H9 (cell line): Measurements from ENCODE around the gene IFFO2. TPM values are rescaled to one million over a fixed set of nuclear protein-coding genes. Genes with fewer than 3 reads are reported as not detected.

Source experiments
- DNase-seq: peaks from one replicate; pipeline ENCODE4 v3.0.0-alpha.2; 2017
- H2AFZ ChIP-seq: one replicate; pipeline ENCODE4 v1.6.1; 2013; ENCODE audit warnings: mild to moderate bottlenecking, low read length, control low read depth, moderate library complexity
- H2AK5ac ChIP-seq: 2 replicates; pipeline ENCODE4 v1.6.1; 2013; ENCODE audit warnings: low read length, control low read depth, mixed read lengths; ENCODE audit not compliant: insufficient read length
- H2BK120ac ChIP-seq: one replicate; pipeline ENCODE4 v1.6.1; 2013; ENCODE audit warnings: low read depth, mild to moderate bottlenecking, low read length, control low read depth, inconsistent platforms; ENCODE audit not compliant: poor library complexity, severe bottlenecking
- H2BK12ac ChIP-seq: 2 replicates; pipeline ENCODE4 v1.6.1; 2013; ENCODE audit warnings: low read length, control low read depth, mixed read lengths, low read depth; ENCODE audit not compliant: insufficient read length
- H2BK15ac ChIP-seq: 2 replicates; pipeline ENCODE4 v1.6.1; 2013; ENCODE audit warnings: low read depth, low read length, control low read depth
- H2BK20ac ChIP-seq: one replicate; pipeline ENCODE4 v1.6.1; 2013; ENCODE audit warnings: low read depth, mild to moderate bottlenecking, low read length, control low read depth, inconsistent platforms; ENCODE audit not compliant: poor library complexity, severe bottlenecking
- H2BK5ac ChIP-seq: 2 replicates; pipeline ENCODE4 v1.6.1; 2013; ENCODE audit warnings: low read length, control low read depth, mixed read lengths; ENCODE audit not compliant: insufficient read length
- H3K14ac ChIP-seq: 2 replicates; pipeline ENCODE4 v1.6.1; 2013; ENCODE audit warnings: low read length, control low read depth; ENCODE audit not compliant: insufficient read depth
- H3K18ac ChIP-seq: 2 replicates; pipeline ENCODE4 v1.6.1; 2013; ENCODE audit warnings: low read depth, mild to moderate bottlenecking, mixed read lengths, low read length, control low read depth; ENCODE audit not compliant: insufficient read length
- H3K23ac ChIP-seq: 2 replicates; pipeline ENCODE4 v1.6.1; 2013; ENCODE audit warnings: low read length, control low read depth, mixed read lengths, low read depth; ENCODE audit not compliant: insufficient read length
- H3K23me2 ChIP-seq: 2 replicates; pipeline ENCODE4 v1.6.1; 2013; ENCODE audit warnings: low read depth, mild to moderate bottlenecking, mixed read lengths, low read length, control low read depth; ENCODE audit not compliant: insufficient read length, poor library complexity, severe bottlenecking
- H3K27ac ChIP-seq: 2 replicates; pipeline ENCODE4 v1.5.1; 2013; ENCODE audit warnings: low read length, control low read depth, mixed read lengths, low read depth; ENCODE audit not compliant: insufficient read length
- H3K27me3 ChIP-seq: 2 replicates; pipeline ENCODE4 v1.6.1; 2013; ENCODE audit warnings: low read length, control low read depth, inconsistent platforms; ENCODE audit not compliant: insufficient read depth
- H3K4ac ChIP-seq: 2 replicates; pipeline ENCODE4 v1.6.1; 2013; ENCODE audit warnings: low read depth, mild to moderate bottlenecking, control low read depth, inconsistent platforms, low read length, moderate library complexity
- H3K4me1 ChIP-seq: 2 replicates; pipeline ENCODE4 v1.6.1; 2013; ENCODE audit warnings: low read length, control low read depth, inconsistent platforms; ENCODE audit not compliant: insufficient read depth
- H3K4me2 ChIP-seq: 2 replicates; pipeline ENCODE4 v1.6.1; 2013; ENCODE audit warnings: low read length, control low read depth, mixed read lengths; ENCODE audit not compliant: insufficient read length, insufficient read depth
- H3K56ac ChIP-seq: 2 replicates; pipeline ENCODE4 v1.6.1; 2013; ENCODE audit warnings: low read depth, mild to moderate bottlenecking, mixed read lengths, low read length, control low read depth; ENCODE audit not compliant: insufficient read length
- H3K79me1 ChIP-seq: 2 replicates; pipeline ENCODE4 v1.6.1; 2013; ENCODE audit warnings: low read depth, mild to moderate bottlenecking, moderate library complexity, low read length, control low read depth, inconsistent platforms; ENCODE audit not compliant: insufficient read depth, poor library complexity, severe bottlenecking
- H3K79me2 ChIP-seq: 2 replicates; pipeline ENCODE4 v1.6.1; 2013; ENCODE audit warnings: low read length, control low read depth, inconsistent platforms; ENCODE audit not compliant: insufficient read depth
- H3K9ac ChIP-seq: 2 replicates; pipeline ENCODE4 v1.6.1; 2013; ENCODE audit warnings: low read length, control low read depth, mixed read lengths; ENCODE audit not compliant: insufficient read length; ENCODE audit errors: extremely low read depth
- H3K9me3 ChIP-seq: one replicate; pipeline ENCODE4 v1.6.1; 2013; ENCODE audit warnings: low read depth, low read length, inconsistent platforms; ENCODE audit not compliant: control insufficient read depth
- H3T11ph ChIP-seq: one replicate; pipeline ENCODE4 v1.6.1; 2013; ENCODE audit warnings: mild to moderate bottlenecking, low read length, control low read depth, inconsistent platforms
- H4K20me1 ChIP-seq: one replicate; pipeline ENCODE4 v1.6.1; 2013; ENCODE audit not compliant: control insufficient read depth, insufficient read length, insufficient read depth
- H4K5ac ChIP-seq: 2 replicates; pipeline ENCODE4 v1.6.1; 2013; ENCODE audit warnings: low read depth, mild to moderate bottlenecking, mixed read lengths, low read length, control low read depth; ENCODE audit not compliant: insufficient read length
- H4K8ac ChIP-seq: replicated peaks from 2 replicates; pipeline ENCODE4 v1.6.1; 2013; ENCODE audit warnings: low read length, control low read depth, mixed read lengths, low read depth; ENCODE audit not compliant: insufficient read length
- H4K91ac ChIP-seq: 2 replicates; pipeline ENCODE4 v1.6.1; 2013; ENCODE audit warnings: low read depth, mild to moderate bottlenecking, moderate library complexity, mixed read lengths, low read length, control low read depth; ENCODE audit not compliant: insufficient read length
- H3K27ac Mint-ChIP-seq, 3 experiments: 2 replicates in 2 of 3; 3 replicates in 1 of 3; pipeline ENCODE4 v1.8.0; 2020 to 2021; ENCODE audit warnings: mixed read lengths in 3 of 3, mild to moderate bottlenecking in 1 of 3, moderate library complexity in 1 of 3
- H3K27me3 Mint-ChIP-seq: 2 replicates; pipeline ENCODE4 v1.8.0; 2021; ENCODE audit warnings: low read depth, mild to moderate bottlenecking, moderate library complexity, mixed read lengths
- H3K36me3 Mint-ChIP-seq, 3 experiments: 2 replicates in 2 of 3; 3 replicates in 1 of 3; pipeline ENCODE4 v1.8.0; 2020 to 2021; ENCODE audit warnings: low read depth in 3 of 3, mixed read lengths in 3 of 3; ENCODE audit not compliant: insufficient read depth in 1 of 3
- H3K4me1 Mint-ChIP-seq, 2 experiments: 2 replicates each; pipeline ENCODE4 v1.8.0; 2020; ENCODE audit warnings: mixed read lengths in 2 of 2
- H3K4me3 Mint-ChIP-seq, 2 experiments: 2 replicates in 1 of 2; 3 replicates in 1 of 2; pipeline ENCODE4 v1.8.0; 2020 to 2021; ENCODE audit warnings: mild to moderate bottlenecking in 2 of 2, mixed read lengths in 2 of 2, moderate library complexity in 1 of 2
- H3K9me3 Mint-ChIP-seq, 2 experiments: 2 replicates in 1 of 2; 3 replicates in 1 of 2; pipeline ENCODE4 v1.8.0; 2020; ENCODE audit warnings: mild to moderate bottlenecking in 2 of 2, mixed read lengths in 2 of 2, moderate library complexity in 1 of 2
- CTCF ChIP-seq: fragments of 200-600 bp; sonication (generic); conservative IDR thresholded peaks from 3 replicates; pipeline ENCODE4 v1.8.0; 2021; ENCODE audit warnings: antibody characterized with exemption, mild to moderate bottlenecking
- WGBS: extraction: QIAGEN DNeasy Blood & Tissue Kit; methylation state at CpG from one replicate; pipeline ENCODE4 v1.1.7; 2013; ENCODE audit warnings: missing lambda C conversion rate, low lambda C conversion rate, mixed read lengths; ENCODE audit not compliant: insufficient read length; ENCODE audit errors: extremely low coverage; 5-methylcytosine and 5-hydroxymethylcytosine counted together
- total RNA-seq: library from RNA; stranded (reverse); gene quantifications from 2 replicates; pipeline ENCODE4 v1.2.1, GENCODE V29; 2021

IFFO2 gene
- total RNA-seq, 1 experiment from 2014 or later, result 3.6 TPM

GRCh38 chr1:19000065-19000464 lies 43.6 kb upstream of the IFFO2 start:
- H3K36me3 Mint-ChIP-seq, result peaks cover 3 to 24% (median 8%) of the 10 kb centered on the region in 3 experiments; a peak in 6 of 7 replicates
- Histone ChIP-seq H3K56ac (no peak overlapping the region), H3K79me1 (no peaks in the 10 kb centered on the region), H3K14ac (no peak overlapping the region), H2BK5ac (no peak overlapping the region), H3K23ac (no peak overlapping the region), H2BK12ac (no peak overlapping the region), H4K8ac (no peak overlapping the region), H3K23me2 (no peaks in the 10 kb centered on the region), H4K5ac (no peak overlapping the region), H3K4me2 (no peak overlapping the region), H3K27me3 (no peaks in the 10 kb centered on the region), H4K20me1 (no peaks in the 10 kb centered on the region), H2BK20ac (no peak overlapping the region), H3K79me2 (no peaks in the 10 kb centered on the region), H3T11ph (no peak overlapping the region), H2BK15ac (no peak overlapping the region), H3K9ac (no peak overlapping the region), H3K4me1 (no peaks in the 10 kb centered on the region), H3K4ac (no peak overlapping the region), H4K91ac (no peak overlapping the region), H3K18ac (no peak overlapping the region), H3K9me3 (no peaks in the 10 kb centered on the region), H2BK120ac (no peak overlapping the region), H3K27ac (no peak overlapping the region), H2AFZ (no peak overlapping the region), H2AK5ac (no peak overlapping the region)
- no peak overlapping the region for H3K4me3 Mint-ChIP-seq
- H3K27me3 Mint-ChIP-seq, result peaks cover 43% of the 10 kb centered on the region
- H3K4me1 Mint-ChIP-seq, result 0 out of 4 replicates have a peak, but pooled peaks cover 0 to 2% of the 10 kb centered on the region in 2 experiments
- no CpG with 5 or more reads among the region's 2 CpGs for WGBS
- no peak for DNase-seq
- no peak overlapping the region for H3K27ac Mint-ChIP-seq
- peaks cover 26 to 31% of the 10 kb centered on the region in 2 experiments for H3K9me3 Mint-ChIP-seq
- TF ChIP-seq CTCF, result no peak
